ENCODE results near the gene METRN.
"Not testable (repeated sequence)": the region's sequence is repeated elsewhere in the genome, so short reads cannot be mapped to it uniquely, and the experiment has no call there.

Gene METRN

DNA sequence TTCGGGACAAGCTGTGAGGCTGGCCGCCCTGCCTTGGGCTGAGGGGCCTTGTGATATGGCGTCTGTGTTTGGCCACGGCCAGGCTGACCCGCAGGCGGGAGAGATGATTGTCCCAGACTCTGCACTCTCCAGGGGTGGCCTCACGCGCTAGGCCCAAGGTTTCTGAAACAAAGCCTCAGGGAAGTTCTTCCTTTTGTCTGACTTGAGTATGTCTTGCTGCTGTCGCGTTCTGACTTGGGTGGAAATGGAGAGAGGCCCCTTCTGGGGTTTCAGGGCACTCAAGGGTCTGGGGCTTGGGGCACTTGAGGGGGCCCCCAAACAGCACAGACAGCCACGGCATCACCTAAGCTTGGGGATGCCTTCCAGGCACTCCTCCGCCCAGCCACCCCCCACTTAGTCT, 3.8 kb upstream of the METRN start:
- no peak for DNase-seq

DNA sequence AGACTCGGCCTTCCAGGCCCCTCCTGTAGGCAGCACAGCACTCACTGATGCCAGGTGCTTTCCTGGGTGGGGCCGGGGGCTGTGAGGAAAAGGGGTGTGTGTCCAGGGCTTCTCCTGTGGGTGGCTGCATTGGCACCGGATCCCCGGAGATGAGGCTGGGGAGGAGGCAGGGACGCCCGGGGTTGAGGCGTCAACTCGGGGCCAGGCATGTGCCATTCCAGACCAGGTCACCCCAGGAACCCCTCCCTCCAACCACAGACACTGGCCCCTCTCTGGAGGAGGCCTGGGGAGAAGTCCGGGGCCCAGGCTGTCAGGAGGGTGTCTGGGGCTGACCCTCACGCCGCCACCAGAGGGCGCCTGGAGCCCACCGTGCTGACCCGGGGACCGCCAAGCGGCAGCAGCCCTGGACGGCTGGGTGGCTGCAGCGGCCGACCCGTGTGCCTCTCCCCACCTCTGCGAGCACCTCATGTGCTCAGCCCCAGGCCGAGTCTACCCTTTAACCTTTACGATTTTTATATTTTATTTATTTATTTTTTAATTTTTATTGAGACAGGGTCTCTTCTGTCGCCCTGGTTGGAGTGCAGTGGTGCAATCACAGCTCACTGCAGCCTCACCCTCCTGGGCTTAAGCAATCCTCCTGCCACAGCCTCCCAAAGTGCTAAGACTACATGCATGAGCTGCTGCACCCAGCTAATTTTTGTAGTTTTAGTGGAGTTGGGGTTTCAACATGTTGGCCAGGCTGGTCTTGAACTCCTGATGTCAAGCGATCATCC, 3.2 kb upstream of the METRN start:
- no peak for DNase-seq

DNA sequence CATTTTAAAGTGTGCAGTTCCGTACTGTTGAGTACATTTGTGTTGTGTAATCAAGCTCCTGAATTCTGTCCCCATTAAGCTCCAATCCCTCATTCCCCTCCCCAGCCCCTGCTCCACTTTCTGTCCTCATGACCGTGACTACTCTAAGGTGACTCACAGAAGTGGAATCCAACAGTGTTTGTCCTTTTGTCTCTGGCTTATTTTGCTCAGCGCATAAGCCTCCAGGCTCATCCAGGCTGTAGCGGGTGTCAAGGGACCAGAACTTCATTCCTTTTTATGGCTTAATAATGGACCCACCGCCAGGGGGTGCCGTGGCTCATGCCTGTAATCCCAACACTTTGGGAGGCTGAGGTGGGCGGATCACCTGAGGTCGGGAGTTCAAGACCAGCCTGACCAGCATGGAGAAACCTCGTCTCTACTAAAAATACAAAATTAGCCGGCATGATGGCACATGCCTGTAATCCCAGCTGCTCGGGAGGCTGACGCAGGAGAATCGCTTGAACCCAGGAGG, 2.1 kb upstream of the METRN start:
- DNase-seq: not testable (repeated sequence)

DNA sequence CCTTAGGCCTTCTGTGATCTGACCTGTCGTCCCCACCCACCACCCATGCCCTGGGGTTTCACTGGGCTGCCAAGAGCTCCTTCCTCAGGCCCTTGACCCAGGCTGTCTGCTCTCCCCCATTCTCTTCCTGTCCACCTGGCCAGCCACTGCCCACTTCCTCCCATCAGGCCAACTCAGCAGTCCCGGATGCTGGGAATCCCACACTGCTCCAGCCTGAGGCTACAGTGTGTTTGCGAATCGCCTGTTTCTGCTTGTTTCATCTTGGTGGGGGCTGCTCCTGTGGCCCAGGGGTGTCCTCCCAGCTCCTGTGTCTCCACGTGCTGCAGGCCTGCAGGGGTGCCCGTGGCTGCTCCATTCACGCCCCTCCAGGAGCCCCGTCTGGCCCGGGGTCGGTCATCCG, 839 bp upstream of the METRN start:
- no peak for DNase-seq

DNA sequence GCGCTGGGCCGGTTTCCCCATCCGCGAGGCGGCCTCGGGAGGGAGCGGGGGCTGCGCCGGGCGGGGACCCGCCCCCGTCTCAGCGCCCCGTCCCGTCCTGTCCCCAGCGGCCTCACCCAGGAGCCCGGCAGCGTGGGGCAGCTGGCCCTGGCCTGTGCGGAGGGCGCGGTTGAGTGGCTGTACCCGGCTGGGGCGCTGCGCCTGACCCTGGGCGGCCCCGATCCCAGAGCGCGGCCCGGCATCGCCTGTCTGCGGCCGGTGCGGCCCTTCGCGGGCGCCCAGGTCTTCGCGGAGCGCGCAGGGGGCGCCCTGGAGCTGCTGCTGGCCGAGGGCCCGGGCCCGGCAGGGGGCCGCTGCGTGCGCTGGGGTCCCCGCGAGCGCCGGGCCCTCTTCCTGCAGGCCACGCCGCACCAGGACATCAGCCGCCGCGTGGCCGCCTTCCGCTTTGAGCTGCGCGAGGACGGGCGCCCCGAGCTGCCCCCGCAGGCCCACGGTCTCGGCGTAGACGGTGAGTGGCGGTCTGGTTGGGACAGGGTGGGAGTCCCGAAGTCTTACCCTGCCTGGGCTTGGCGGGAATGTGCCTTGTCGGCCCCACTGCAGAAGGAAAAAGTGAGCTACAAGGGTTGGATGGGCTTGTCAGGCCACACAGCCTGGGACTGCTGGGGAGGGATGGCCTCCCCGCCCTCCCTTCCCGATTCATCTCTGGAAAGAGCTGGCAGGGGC, 720 bp downstream of the METRN start:
- peak; percentile 21 for DNase-seq

DNA sequence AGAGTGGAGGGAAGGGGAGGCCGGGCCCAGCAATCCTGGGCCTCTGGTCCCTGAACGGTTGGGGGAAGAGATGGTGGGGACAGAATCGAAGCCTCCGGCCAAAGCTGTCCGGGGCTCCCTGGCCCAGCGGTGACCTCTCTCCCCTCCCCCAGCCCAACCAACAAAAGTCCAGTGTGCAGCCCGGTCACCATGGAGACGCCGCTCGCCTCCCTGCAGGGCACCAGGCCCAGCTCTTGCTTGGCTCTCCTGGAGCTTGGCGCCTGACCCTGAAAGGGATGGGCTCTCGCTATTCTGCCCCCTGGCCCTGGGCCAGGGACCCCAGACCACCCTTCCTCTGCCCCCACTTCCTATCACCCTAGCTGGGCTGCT, 1.3 kb downstream of the METRN start:
- DNase-seq: no peak

DNA sequence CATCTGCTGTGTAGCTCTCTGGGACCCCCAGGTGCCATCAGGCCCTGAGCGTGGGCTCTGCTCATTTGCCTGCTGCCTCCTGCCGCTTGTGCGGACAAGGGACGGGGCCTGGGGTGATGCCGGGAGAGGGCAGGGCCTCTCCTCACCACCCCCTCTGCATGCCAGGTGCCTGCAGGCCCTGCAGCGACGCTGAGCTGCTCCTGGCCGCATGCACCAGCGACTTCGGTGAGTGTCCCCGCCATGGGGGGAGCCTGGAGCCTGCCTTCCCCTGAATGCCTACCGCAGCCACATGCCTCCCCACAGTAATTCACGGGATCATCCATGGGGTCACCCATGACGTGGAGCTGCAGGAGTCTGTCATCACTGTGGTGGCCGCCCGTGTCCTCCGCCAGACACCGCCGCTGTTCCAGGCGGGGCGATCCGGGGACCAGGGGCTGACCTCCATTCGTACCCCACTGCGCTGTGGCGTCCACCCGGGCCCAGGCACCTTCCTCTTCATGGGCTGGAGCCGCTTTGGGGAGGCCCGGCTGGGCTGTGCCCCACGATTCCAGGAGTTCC, 1.9 kb downstream of the METRN start:
- peak; percentile 39 for DNase-seq

DNA sequence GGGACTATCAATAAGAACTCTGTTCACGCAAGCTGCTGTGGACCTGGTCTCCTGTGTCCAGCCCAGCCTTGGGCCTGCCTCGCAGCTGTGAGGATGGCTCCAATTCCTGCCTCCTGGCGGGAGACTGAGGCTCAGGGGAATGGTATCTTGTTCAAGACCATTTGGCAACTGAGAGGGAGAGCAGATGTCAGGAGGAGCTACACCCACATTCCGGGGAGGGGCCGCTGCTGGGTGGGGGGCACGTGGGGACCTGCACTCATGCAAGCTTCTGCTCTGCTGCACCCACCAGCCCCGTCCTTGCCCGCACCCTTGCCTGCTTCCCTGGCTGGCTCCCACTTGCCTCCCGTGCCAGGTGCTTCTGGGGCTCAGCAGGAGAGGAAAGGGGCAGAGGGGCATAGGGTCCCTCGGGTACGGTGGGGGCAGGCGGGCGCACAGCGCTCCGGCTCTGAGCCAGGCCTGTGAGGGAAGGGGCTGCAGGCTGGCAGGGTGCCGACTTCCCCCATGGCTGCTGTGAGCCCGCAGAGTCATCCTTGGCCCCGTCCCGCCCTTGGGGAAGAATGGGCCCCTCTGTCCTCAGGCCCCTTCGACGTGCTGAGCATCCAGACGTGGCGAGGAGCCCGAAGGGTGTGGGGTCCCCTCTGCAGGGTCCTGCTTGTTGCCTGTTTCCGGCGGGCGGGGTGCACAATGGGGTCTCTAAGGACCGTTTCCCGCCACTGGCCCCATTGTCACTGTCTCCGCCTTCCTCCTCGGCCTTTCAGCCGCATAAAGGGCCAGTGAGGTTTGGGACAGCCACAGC, 2.7 kb downstream of the METRN start:
- peak; percentile 69 for DNase-seq

DNA sequence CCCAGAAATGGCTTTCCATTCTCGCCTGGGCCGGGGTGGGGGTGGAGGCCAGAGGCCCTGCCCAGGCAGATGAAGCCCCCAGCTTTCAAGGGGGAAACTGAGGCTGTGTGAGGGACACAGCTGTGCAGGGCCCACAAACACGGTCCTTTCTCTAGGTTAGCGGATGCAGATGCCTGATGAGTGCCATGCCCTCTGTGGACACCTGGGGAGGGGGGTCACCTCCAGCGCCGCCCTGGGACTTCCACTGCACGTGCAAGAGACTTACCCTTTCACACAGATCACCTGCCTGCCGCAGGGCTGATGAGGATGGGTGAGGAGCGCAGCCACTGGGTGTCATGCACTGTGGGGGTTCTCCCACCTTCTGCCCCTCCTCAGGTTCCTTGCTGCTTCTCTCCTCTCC, 3.5 kb downstream of the METRN start:
- no peak for DNase-seq

DNA sequence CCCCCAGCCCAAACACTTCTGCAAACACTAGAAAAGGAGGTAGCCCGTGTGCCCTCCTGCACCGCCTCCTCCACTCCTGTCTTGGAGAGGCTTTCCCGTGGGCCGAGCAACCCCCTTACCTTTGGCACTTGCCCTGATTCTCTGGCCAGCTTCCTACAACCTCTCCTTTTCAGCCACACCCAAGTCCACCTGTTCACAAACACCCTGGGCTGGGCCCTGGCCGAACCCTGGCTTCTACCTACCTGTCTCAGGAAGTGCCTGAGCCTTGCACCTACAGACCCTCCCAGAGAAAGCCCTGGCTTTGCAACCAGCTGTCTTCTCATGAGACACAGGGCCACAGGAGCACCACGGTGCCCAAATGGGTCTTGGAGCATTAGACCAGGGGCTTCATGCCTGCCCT, 4.0 kb downstream of the METRN start:
- DNase-seq: no peak

DNA sequence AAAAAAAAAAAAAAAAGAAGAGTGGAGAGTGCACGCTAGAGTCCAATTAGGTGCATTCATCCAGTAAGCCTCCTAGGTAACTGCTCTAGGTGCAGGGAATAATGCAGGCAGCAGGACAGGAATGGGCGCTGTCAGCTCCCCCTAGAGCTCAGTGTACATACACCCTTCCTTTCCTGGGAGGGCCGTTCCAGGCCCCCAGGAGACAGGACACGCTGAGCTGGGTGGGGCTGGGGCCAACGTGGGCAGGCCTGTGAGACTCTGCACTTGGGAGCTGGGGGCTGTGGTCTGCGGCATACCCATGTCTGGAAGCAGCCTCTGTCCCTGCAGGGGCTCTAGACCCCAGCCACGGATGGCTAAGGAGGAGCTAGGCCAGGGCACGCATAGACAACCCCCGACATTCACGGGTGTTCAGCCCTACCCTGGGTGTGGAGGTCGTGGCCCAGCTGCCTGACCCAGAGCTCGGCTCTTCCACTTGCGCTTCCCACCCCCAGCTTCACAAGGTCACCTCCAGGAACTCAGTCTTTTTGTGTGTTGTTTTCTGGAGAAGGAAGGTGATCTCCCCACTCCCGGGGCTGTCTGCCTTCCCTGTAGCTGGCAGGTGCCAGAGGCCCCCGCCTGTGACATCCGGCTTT, 5.0 kb downstream of the METRN start:
- peak; percentile 81 for DNase-seq

DNA sequence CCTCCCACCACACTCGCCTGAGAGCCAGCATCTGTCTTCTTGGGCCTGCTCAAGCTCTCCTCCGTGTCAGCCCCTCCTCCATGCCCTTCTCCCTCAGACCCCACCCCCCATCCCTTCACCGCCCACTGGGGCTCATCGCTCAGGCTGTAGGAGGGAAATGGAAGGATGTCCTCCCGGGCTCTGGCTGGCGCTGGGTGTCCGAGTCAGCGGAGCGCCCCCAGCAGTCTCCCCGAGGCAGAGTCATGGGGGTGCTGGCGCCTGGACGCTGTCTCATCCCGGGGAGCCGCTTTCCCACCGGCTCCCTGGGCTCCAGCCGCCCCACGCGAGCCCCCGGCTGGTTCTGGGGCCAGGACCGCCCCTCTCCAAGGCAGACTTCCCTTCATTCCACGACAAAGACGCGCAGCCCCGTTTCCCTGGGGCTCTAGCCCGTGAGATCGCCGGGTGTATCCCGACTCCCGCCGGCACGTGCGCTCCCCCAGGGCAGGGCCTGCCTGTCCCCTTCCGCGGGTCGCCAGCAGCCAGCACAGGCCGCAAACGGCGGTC, 5.6 kb downstream of the METRN start:
- DNase-seq: peak; percentile 86

DNA sequence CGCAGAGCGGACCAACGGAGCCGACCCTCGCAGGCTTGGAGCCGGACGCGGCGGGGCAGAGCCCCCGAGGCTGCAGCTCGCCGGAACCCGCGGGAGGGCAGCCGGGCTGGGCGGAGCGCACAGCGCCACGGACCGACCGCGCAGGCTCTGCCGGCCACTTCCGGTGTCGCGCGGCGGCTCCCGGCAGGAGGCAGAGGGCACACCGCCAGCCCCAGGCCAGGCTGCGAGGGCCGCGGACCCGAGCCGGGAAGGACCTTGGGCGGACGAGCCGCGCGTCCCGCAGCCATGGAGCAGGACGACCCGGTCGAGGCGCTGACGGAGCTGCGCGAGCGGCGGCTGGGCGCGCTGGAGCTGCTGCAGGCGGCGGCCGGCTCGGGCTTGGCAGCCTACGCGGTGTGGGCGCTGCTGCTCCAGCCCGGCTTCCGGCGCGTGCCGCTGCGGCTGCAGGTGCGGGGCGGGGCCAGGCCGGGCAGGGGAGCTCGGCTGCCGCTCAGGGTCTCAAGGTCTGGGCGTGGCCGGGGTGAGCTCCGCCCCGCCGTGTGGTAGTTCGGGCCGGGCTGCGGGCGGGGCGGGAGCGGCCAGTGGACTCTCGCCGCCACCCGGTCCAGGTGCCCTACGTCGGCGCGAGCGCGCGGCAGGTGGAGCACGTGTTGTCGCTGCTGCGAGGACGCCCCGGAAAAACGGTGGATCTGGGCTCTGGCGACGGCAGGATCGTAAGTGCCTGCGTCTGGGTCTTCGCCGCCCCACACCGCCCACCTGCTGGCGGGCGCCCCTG, 6.3 kb downstream of the METRN start, which contains the start of gene ANTKMT:
TSS of gene ANTKMT (plus strand) at position 157 of the 775 bp plus-strand sequence. CDS start at position 286, 129 bp downstream.
- peak; percentile 87 for DNase-seq

DNA sequence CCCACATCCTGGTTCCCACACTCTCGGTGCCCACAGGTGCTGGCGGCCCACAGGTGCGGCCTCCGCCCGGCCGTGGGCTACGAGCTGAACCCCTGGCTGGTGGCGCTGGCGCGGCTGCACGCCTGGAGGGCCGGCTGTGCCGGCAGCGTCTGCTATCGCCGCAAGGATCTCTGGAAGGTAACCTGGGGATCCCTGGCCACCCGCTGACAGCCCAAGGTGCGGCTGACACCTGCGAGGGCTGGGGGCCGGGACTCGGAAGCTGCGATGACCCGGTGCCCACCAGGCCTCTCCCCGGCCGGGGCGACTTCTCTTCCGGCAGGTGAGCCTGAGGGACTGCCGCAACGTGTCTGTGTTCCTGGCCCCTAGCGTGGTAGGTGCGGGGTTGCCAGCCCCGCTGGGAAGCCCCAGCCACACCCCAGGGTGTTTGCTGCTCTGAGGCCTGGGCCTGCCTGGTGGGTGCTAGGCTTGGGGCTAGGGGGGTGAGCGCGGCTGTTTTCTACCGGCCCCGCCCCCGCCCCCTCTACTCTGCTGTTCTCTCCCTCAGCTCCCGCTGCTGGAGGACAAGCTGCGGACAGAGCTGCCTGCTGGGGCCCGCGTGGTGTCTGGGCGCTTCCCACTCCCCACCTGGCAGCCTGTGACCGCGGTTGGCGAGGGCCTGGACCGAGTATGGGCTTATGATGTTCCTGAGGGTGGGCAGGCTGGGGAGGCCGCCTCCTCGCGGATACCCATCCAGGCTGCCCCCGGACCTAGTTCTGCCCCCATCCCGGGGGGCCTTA, 7.0 kb downstream of the METRN start:
- no peak for DNase-seq

DNA sequence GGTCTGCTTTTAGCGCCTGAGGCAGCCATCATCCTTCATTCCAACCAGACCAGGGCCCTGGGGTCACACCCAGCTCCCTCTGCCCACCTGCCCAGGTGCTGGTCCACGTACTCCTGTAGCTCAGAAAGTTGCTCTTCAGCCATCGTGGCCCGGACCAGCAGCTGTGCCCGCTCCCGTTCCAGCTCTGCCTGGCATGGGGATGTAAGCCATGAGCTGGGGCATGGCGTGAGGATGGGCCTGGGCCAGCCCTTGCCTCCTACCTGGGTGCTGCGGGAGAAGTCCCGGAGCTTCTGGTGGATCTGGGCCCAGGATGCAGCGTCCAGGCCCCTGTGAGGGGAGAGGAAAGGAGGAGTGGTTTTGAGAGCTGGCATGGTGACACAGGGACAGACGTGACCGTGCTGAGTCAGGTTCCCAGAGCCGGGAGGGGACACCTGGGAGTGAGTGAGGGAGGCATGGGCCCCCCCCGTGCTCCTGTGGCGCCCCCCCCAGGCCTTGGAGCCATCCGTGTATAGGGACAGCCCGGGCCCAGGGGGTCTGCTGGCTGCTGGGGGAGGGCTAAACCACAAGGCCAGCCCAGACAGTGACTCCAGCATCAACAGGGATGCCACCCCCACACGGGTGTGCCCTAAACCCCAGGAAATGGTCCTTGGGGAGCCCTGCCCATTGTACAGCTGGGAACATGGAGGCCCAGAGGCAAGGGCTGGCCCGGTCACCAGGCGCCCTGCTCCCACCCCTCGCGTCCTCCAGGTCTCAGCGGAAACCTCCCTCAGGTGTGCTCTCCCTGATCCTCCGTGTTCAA, 8.1 kb downstream of the METRN start:
- DNase-seq: no peak

DNA sequence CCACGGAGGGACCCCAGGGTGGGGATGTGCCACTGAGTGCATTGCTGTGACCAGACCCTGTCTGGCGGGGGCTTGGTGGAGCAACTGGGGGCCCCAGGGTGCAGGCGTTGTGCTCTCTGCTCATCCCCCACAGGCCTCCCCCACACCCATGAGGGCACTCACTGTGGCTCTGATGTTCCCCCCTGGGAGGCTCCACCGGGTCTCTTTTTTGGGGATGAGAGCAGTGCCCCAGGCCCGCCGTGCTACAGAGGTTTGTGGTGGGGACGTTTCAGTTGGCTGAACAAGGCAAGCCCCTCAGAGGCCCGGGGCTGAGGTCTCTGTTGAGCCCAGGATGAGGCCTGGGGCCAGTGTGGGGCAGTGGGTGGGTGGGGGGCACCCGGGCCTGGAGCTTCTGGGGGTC, 8.8 kb downstream of the METRN start:
- DNase-seq: no peak

DNA sequence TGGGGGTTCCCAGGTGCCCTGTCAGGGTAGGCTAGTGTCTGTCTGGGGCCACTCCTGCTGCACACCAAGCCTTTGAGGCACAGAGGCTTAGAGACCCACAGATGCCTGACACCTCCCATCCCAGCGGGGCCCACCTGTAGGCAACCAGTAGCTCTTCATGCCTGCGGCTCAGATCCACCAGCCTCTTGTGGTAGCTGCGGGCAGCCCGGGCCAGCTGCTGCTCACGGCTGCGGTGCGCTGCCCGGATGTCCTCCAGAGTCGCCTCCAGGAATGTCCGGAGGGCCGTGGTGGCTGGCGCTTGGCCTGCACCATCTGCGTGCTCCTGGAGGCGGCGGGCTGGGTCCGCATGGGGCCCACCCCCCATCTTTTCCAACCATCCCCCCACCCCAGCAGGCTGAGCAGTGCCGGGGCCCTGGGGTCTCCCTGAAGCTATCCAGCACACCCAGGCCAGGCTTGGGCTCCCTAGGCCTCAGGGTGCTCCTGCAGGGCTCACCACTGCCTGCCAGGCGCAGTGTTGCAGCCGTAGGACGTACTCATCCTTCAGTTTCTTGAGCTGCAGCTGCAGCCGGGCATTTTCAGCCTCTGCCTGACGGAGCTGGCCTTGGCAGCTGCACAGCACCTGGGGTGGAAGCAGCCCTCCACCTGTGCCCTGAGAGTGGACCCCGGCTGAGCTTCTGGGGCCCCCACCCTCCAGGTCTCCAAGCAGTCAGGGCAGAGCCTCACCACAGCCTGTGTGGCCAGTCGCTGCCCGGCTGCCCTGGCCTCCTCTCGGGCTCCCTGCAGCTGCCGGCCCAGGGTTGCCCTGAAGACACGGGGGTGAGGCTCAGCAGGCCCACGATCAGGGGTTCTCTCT, 9.5 kb downstream of the METRN start:
- DNase-seq: no peak

DNA sequence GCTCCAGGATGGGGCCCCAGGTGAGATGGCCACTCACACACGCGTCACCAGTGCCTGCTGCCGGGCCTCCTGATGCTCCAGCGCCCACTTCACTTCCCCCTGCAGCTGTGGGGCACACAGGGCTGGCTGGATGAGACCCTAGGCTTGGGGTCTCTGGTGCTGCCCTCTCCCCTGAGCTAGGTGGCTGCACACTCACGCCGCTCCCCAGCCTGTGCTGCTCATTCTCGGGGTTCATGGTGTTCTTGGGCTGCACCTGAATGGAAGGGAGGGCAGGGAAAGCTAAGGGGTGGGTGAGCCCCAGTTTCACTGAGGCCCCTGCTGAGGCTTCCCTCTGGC, 10.1 kb downstream of the METRN start:
- DNase-seq: no peak

All from NCI-H2171 (cell line).